Activated CD4-positive, CD25-positive, alpha-beta regulatory T cell treated with anti-CD3 and anti-CD28 coated beads, Interleukin-2, amount 50 U/mL, for 72 hours (primary cell): ENCODE results near the gene FOLR1.
"Not testable (repeated sequence)": the region's sequence is repeated elsewhere in the genome, so short reads cannot be mapped to it uniquely, and the experiment has no call there.

Experiments
- DNase-seq: peaks from one replicate; pipeline ENCODE4 v3.0.0; 2021

FOLR1 gene

GRCh38 chr11:72191961-72192381 lies at the start of gene FOLR1:
TSS of gene FOLR1 (plus strand) at chr11:72192140. CDS start at chr11:72192174, 34 bp downstream.
- no peak for DNase-seq

- DNase-seq, result not testable (repeated sequence)
Observed at GRCh38 chr11:72142543-72142942, 49.4 kb upstream of the FOLR1 start.

DNA sequence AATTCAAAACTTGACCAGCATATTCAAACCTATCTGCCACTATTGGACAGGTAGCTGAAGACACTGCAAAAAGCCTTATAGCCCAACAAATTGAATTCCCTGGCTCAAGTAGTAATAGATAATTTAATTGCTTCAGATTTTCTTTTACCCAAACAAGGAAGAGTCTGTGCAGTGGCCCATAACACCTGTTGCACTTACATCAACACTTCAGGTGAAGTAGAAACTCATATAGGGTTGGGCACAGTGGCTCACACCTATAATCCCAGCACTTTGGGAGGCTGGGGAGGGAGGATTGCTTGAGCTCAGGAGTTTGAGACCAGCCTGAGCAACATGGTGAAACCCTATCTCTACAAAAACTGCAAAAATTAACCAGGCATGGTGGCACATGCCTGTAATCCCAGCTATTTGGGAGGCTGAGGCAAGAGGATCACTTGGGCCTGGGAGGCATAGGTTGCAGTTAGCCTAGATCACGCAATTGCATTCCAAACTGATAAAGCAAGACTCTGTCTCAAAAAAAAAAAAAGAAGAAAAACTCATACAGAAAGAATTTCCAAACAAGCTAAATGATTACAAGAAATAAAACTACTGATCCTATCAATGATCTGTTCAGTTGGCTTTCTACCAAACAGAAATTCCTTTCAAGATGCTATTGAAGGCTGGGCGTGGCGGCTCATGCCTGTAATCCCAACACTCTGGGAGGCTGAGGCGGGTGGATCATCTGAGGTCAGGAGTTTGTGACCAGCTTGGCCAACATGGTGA lies 47.0 kb upstream of the FOLR1 start:
- no peak for DNase-seq

- DNase-seq, result no peak
Observed at GRCh38 chr11:72146625-72147024, 45.3 kb upstream of the FOLR1 start.

DNA sequence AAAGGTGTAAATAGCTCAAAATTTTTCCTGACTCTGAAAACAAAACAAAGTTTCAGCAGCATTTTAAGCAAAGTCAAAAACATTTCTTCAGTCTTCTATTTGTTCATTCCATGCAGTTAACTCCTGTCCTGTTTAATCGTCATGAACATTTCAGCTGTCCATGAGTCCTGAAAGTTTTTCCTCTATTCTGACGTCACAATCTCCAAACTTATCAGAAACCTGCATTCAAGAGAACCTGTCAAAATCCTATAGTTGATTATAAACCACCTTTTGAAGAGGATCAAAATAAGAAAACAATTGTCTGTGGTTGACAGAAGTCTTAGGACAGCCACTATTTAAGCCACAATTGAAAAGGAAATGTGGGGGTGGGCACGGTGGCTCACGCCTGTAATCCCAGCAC lies 41.1 kb upstream of the FOLR1 start:
- no peak for DNase-seq

DNA sequence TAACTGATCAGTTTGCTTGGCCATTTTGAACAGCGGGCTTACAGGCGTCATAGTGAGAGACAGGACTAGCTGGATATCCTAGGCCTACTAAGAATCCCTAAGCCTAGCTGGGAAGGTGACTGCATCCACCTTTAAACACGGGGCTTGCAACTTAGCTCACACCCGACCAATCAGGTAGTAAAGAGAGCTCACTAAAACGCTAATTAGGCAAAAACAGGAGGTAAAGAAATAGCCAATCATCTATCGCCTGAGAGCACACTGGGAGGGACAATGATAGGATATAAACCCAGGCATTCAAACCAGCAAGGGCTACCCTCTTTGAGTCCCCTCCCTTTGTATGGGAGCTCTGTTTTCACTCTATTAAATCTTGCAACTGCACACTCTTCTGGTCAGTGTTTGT lies 38.1 kb upstream of the FOLR1 start:
- not testable (repeated sequence) for DNase-seq

GRCh38 chr11:72154816-72155215 lies 37.1 kb upstream of the FOLR1 start:
- no peak for DNase-seq

DNA sequence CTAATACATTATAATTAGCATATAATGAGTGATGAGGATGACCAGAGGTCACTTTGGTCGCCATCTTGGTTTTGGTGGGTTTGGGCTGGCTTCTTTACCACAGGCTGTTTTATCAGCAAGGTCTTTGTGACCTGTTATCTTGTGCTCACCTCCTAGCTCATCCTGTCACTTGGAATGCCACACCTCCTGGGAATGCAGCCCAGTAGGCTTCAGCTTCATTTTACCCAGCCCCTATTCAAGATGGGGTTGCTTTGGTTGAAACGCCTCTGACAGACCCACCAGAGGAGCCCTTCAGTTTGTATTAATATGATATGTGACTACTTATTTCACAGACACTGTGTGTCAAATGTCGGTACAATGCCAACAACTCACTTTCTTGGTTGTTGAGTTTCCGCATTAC lies 36.2 kb upstream of the FOLR1 start:
- no peak for DNase-seq

GRCh38 chr11:72157131-72157530 lies 34.8 kb upstream of the FOLR1 start:
- no peak for DNase-seq

- no peak for DNase-seq
Observed at GRCh38 chr11:72160319-72160718, 31.6 kb upstream of the FOLR1 start.

DNA sequence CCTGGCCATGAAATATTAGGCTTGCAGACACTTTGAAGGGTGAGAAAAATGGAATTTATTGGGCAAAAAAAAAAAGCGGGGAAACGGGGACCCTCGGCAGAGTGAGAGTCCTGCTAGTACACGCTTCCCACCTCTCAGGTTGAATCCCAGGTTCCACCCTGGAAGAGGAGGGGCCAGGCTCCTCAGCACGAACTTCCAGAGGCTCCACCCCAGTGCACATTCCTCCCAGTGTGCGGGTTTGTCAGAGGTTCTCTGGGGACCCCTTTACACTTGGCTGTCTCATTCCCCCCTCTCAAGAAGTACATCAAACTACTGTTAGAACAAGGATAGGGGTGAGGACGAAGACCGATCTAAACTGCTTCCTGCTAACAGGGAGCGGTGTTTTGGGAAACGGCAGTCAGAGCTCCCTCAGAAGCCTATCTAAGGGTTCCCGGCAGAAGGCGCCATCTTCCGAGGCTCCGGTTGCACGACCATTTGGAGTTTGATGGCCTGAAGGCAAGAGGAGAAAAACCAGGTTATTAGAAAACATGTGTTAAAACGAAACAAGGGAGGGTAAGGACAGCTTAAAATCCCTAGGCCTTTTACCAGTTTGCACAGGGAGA lies 28.9 kb upstream of the FOLR1 start:
- DNase-seq, result no peak

GRCh38 chr11:72164187-72164586 lies 27.8 kb upstream of the FOLR1 start:
- not testable (repeated sequence) for DNase-seq

DNA sequence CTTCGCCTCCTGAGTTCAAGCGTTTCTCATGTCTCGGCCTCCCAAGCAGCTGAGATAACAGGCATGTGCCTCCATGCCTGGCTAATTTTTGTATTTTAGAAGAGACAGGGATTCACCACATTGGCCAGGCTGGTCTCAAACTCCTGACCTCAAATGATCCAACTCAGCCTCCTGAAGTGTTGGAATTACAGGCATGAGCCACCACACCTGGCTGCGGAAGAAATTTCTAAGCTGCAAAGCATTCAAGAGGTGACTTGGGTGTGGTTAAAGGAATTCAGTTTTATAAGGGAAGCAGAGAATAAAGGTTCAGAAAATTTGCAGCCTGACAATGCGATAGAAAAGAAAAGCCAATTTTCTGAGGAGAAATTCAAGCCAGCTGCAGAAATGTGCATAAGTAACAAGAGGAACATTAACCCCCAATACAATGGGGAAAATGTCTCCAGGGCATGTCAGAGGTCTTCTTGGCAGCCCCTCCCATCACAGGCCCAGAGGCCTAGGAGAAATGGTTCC lies 22.8 kb upstream of the FOLR1 start:
- DNase-seq, result not testable (repeated sequence)

DNA sequence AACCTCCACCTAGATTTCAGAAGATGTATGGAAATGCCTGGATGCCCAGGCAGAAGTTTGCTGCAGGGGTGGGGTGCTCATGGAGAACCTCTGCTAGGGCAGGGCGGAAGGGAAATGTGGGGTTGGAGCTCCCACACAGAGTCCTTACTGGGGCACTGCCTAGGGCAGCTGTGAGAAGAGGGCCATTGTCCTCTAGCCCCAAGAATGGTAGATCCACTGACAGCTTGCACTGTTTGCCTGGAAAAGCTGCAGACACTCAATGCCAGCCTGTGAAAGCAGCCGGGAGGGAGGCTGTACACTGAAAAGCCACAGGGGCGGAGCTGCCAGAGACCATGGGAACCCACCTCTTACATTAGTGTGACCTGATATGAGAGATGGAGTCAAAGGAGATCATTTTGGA lies 22.2 kb upstream of the FOLR1 start:
- not testable (repeated sequence) for DNase-seq

DNA sequence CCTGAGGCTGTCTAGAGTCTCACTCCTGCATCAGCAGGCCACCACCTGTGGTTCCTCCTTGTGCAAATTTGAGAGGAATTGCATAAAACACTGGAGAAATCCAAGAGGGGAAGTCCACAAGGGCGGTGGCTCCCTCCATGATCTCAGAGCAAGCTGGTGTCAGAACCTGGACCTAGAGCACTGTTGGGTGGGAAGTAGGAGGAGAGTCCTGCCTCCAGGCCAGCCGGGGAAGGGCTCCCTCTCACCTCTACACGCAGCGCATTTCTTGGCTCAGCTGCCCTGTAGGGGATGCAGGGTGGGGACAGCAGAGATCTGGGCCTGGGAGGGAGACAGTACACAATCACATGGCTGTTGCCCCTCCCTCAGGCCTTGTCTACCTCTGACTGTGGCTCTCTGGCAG lies 19.9 kb upstream of the FOLR1 start:
- DNase-seq, result not testable (repeated sequence)

DNA sequence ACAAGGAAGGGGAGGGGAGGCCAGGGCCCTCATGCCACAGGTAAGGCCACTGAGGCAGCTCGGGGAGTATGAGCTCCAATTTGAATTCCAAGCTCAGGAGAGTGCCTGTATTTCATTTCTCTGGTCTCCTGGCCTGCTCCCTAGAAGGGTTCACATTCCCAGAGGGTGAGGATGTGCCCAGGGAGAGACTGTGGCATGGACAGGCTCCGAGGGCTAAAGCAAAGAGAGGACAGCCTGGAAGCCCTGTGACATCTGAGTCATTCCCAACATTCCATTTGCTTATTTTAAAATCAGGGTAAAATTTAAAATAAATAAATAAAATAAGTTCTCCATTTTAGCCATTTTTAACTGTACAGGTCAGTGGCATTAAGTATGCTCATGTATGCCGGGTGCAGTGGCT lies 18.6 kb upstream of the FOLR1 start:
- DNase-seq, result no peak

GRCh38 chr11:72174302-72175070 lies 17.5 kb upstream of the FOLR1 start:
- no peak for DNase-seq

DNA sequence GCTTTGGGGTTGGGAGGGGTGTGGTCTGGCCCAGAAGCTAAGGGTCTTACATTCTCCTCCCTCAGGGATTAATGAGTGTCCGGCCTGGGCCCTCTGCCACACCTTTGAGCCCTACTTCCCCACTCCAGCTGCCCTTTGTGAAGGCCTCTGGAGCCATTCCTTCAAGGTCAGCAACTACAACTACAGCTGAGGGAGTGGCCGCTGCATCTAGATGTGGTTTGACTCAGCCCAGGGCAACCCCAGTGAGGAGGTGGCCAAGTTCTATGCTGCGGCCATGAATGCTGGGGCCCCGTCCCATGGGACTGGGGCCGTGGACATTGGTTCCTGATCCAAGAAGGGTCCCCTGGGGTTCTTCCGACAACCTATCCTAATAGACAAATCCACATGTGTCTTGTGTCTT lies 14.3 kb upstream of the FOLR1 start:
- DNase-seq, result no peak

GRCh38 chr11:72179049-72179803 lies 12.7 kb upstream of the FOLR1 start:
- DNase-seq, result no peak

DNA sequence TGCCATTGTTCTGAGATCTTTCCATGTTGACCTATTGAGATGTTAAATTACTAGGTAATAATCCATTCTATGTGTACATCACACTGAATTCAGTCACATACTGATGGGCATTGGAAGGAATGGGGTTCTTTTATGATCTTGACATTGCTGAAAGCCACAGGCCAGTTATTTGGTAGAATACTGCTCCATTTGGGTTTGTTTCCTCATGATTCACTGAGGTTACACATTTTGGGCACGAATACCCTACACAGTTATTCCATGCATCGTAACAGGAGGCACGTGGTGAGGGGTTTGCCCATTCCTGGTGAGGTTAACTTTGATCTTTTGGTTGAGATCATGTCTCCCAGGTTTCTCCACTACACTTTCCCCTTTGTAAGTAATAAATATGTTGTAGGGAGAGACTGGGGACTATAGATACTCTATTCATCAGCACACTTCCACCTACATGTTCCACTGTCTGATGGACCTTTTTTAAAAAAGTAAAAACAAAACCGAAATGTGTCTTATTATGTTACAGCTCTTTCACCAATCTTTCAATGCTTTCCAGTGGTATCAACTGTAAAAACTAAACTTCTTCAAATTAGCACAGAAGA lies 12.0 kb upstream of the FOLR1 start:
- DNase-seq, result no peak

DNA sequence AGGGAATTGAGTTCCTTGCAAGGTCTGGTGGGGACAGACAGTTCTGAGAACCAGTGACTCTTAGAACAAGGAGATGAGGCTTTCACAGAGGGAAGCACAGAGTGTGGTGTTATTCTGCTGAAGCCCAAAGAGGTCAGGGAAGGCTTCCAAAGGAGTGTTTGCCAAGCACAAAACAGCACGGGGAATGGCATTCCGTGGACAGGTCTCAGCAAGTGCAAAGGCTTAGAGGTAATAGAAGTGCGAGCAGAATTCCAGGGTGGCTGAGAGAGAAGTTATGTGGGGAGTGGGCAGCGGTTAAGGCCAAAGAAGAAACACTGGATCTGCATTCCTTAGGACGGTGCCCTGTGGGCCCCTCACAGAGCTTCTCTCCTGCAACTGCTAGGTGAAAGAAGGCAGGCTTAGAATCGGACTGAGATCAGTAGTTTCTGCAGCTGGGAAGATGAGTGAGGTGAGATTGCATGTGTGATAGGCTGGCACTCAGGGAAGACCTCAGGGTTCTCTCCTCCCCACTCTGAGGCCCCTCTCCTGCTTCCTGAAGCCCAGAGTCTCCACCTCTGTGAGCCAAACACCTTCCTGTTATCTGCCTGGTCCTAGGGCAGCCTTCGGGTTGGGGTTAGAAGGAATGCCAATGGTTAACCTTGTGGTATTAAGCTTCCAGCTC lies 10.9 kb upstream of the FOLR1 start:
- DNase-seq, result not testable (repeated sequence)

- DNase-seq, result not testable (repeated sequence)
Observed at GRCh38 chr11:72181553-72181958, 10.4 kb upstream of the FOLR1 start.
